HG03469 (cell line): Measurements from ENCODE around the gene TMEFF1.
A peak's percentile ranks its signal among the peaks of the same experiment; 100 is the strongest.

ENCODE experiments used
- ATAC-seq: cut with Tn5 transposase; IDR thresholded peaks from one replicate; pipeline ENCODE4 v1.9.1; 2021; ENCODE audit warnings: mild to moderate bottlenecking, moderate library complexity, moderate number of reproducible peaks; ENCODE audit not compliant: unreplicated experiment

The TMEFF1 gene

GRCh38 chr9:100567856-100568255, 94.9 kb downstream of the TMEFF1 start:
- no peak for ATAC-seq

DNA sequence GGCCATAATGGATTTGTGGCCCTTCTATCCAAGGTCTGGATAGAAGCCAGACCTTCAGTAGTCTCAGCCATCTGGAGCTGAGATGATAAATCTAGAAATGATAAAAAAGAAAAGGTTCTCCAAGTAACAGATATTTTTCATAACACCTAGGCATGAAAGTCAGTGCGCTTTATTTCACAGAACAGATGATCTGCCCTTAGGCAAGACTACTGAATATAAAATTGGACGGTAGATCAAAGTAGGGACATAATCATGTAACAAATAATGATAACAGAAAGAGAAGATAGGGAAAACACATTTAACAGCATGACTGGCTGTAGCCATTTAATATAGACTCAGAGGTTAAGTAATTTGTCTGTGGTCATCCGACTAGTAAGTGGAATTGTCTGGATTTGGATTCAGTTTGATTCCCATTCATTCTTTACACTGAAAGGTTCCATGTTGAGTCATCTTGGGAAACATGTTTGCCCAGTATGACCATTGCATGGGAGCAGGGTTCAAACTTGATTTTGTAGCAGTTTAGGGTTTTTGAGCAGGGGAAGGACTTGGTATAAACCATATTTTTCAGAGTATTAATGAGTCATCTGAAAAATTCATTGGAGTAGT, 100.8 kb downstream of the TMEFF1 start:
- no peak for ATAC-seq

DNA sequence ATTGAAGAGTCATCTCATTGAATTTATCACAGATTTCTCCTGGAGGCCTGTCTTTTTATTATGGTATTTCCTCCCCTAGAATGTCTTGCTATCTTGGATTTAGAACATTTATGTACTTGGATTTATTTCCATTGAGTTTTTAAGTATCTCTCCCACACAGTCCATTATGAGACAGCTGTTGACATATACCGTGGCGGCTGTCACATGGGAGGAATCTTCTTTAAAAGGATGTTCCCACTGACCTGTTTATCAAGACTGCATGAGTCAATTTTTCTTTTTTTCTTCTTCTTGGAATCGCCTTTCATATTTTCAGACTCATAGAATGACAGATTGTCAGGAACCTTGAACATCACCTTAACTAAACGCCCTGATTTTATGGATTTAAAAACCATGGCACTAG, 102.1 kb downstream of the TMEFF1 start:
- ATAC-seq: no peak

- no peak for ATAC-seq
These were observed 102.9 kb downstream of the TMEFF1 start for GRCh38 chr9:100575765-100576386.

DNA sequence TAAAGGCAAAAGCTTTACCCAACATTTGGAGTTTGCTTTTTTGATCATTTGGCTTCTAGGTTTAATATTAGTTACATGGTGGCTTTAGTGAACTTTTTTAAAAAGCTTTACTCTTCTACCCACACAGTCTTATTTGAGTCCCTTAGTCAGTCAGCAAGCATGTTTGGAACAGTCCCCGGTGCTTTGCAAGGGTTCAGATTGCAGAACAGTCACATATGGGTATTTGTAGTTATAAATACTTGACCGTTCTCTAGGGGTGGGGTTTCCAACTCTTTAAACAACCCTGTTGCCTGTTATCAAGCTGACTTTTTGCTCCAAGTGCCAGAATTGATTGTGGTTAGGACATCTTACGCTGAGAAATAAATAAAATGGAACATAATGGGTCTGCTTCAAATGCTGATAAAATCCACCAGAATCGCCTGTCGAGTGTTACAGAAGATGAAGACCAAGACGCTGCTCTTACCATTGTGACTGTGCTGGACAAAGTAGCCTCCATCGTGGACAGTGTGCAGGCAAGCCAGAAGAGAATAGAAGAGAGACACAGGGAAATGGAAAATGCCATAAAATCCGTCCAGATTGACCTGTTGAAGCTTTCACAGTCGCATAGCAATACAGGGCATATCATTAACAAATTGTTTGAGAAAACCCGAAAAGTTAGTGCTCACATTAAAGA, 105.0 kb downstream of the TMEFF1 start, which contains the start of gene CAVIN4:
CAVIN4 (plus strand) TSS at position 304 of the 673 bp plus-strand sequence; CDS start at position 369, 65 bp downstream.
- no peak for ATAC-seq

DNA sequence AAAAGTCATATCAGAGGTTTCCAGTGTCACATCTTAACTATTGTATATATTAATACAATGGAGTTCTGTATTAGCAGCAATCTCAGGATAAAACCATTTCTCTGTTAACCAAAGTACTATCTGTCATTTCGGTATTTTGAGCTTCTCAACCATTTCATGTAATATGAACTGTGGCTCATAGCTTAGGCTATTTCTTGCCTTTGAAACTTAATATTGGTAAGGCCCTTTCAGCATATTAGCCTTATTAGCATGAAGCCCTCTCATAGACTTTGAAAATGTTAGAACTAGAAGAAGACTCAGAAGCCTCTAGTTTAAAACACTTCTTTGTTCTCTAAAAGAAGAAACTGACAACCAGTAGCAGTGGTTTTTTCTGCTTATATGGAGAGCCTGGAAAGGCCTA, 105.7 kb downstream of the TMEFF1 start:
- ATAC-seq: no peak

DNA sequence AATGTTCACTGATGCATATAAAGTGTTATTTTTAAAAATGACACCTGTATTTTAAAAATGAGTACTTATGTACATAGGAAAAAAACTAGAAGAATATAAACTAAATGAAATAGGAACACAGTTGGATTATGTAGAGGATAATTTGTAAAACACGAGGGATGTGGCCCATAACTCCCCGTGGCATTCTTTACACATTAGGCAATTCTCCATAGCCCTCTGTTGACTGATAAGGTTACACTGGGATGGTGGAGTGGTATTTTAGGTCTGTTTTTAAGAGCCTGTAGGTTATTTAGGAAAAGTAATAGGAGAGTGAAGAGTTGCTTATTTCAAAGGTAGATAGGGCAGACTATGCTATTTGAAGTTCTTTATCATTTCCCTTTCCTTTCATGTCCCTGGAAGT, 106.7 kb downstream of the TMEFF1 start:
- ATAC-seq: no peak

DNA sequence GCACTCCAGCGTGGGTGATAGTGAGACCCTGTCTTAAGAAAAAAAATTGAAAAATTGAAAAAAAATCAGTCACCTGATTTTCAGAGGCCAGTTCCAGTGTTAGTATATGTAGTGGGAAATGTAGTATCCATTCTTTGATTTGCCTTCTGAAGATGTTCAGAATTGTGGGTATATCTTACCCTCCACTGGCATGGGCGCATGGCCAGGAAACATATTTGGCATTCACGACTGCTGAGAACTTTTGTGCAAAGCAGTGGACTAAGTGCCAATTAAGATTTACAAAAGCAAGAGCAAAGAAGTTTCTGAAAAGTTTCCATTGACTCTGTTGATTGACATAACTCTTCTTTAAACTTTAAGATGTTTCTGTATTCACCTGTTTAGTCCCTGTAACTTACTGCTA, 107.3 kb downstream of the TMEFF1 start:
- no peak for ATAC-seq

DNA sequence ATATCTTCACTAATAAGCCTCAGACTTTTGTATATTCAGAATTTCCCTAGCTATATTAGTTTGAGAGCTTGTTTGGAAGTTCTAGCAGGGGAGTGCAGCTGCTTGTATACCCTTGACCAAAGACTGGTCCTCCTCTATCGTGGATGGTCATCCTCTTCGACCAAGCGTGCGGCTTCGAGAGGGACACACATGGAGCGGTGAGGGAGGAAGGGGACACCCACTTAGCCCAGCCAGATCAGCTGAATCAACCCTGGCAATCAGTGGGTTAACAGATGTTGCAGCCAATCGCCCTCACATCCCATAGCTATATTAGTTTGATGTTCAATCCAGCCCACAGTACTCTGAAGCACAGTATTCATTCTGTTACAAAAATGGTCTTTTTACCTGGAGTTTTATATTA, 108.1 kb downstream of the TMEFF1 start:
- ATAC-seq: no peak

- ATAC-seq: no peak
These were observed 108.7 kb downstream of the TMEFF1 start for GRCh38 chr9:100581661-100582060.

DNA sequence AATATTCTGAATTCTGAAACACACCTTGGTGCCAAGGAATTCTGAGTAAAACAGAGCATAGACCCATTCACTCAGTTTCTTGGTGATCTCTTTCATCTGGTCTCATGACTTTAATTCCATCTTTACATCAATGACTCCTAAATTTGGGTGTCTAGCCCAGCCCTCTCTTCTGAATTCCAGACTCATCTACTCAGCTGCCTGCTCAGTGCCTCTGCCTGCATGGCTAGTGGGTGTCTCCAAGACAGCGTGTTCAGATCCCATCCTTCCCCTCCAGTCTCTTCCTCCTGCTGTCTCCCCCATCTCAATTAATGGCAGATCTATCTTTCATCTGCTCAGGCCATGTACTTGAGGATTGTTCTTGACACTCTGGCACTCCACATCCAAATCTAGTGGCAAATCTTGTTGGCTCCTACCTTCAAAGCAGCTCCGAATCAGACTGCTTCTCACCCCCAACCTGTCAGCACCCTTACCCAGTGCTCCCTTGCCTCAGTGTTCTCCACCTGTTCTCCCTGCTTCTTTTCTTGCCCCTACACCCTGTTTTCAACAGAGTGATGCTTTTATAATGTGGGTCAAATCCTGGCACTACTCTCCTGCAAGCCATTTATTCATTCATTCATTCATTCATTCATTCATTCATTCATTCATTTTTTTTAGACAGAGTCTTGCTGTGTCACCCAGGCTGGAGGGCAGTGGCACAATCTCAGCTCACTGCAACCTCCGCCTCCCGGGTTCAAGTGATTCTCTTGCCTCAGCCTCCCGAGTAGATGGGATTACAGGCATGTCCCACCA, 110.3 kb downstream of the TMEFF1 start:
- no peak for ATAC-seq

GRCh38 chr9:100584951-100585350, 112.0 kb downstream of the TMEFF1 start:
- no peak for ATAC-seq

GRCh38 chr9:100586093-100586492, 113.1 kb downstream of the TMEFF1 start:
- no peak for ATAC-seq

GRCh38 chr9:100587375-100587774, 114.4 kb downstream of the TMEFF1 start:
- ATAC-seq: no peak

DNA sequence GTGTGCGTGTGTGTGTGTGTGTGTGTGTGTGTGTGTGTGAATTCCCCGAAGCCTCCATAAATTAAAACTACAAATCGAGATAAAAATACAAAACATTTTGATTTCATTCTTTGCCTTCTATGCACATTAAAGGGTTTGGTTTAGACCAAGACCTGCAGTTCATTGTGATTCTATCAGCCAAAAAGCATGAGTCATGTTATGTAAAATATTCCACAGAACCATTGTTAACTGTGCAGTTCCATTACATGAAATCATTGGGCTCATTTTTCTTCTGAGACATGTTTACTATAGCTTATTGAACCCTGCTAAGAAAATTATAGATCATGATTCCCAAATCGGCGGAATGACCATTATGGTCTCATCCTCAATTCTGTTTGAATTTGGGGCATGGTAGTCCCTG, 116.6 kb downstream of the TMEFF1 start:
- no peak for ATAC-seq

DNA sequence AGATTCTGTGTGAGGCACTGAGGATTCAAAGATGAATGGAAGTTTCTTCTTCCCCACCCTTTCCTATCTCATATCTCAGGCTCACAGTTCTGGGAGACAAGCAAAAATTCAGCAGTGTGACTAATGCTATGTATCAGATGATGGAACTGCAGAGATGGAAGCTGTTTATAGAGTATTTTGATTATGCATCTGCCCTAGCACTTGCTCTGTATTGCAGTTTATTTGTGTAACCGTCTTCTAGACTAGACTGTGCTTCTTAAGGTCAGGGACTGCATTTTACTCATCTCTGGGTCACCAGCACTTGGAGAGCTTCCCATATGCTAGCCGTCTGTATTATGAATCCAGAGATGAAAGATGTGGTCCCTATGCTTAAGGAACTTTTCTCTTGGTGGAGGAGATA, 117.5 kb downstream of the TMEFF1 start:
- ATAC-seq: no peak

DNA sequence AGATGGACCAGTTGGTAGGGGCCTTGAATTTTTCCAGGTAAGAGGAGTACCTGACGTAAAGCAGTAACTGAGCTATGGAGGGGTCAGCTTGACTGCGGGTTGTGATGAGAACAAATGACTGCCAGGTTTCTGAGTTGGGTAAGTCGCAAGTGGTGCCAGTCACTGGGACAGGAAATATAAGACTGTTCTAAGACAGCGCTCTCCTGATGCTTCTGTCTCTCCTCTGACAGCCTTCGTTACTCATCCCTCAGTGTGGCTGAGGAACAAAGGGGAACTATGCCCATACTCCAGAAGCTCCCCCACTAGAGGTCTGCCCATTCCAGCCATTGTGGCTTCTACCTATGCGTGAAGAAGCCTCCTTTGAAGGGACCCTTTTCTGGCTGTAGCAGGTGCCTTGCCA, 118.2 kb downstream of the TMEFF1 start:
- ATAC-seq: no peak

DNA sequence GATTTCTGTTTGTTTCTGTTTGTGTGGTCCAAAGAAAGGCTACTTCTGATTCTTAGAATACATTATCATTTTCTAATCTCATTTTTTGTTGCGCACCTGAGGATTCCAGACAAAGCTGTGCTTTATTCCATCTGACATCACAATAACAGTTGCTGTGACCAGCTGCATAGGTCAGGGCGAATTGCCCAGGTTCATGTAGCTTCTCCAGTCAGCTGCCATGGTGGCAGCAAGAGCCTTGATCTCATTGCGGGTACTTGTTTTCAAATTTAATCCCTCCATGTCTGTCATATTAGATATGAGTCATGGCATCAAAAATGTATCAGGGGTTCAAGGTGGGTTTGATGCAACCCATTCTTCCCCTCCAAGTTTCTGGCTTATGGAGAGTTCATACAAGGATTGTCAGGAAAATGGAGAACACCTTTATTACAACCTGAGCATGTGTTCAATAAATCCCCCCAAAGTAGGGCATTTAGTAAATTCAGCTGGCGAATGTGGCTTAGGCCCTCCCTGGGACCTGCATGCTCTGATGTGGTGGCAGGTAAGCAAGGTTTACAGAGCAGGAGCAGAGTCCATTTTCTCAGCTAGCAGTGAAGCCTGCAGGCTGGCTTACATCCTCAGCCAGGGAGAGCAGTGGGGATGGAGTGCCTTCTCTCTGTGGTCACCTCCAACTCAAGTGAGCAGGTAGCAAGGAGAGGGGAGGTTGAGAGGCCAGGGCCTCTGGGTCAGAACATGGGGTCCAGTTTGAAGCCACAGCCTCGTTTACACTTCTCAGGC, 118.9 kb downstream of the TMEFF1 start:
- no peak for ATAC-seq

GRCh38 chr9:100595391-100596199, 122.6 kb downstream of the TMEFF1 start:
- ATAC-seq: peak; percentile 33

DNA sequence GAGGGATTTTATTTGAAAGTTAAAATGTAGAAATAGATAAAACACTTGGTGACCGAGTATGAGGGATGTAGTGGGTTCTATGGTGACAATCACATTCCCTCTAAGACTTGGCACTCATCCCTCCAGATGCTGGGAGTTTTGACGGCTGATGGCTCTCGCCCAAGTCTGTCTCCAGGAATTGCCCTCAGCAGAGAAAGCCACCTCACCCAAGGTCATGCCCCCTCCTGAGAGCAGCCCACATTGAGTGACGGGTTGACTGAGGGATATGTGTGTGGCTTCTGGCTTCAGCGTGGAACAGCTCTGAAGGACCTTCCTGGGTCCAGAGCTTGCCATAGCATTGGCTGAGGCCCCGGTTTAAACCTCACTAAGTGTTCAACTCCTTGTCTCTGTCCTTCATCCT, 124.3 kb downstream of the TMEFF1 start:
- ATAC-seq: no peak
